Kidney epithelial cell (primary cell): ENCODE results near the gene OAT. TPM values are rescaled to one million over a fixed set of nuclear protein-coding genes. Genes with fewer than 3 reads are reported as not detected.

Experiments
- DNase-seq: peaks from one replicate; pipeline ENCODE4 v3.0.0-alpha.2; 2010; ENCODE audit warnings: low read depth
- H3K27me3 ChIP-seq: 2 replicates; pipeline ENCODE4 v1.6.0; 2011; ENCODE audit warnings: low read length; ENCODE audit not compliant: control insufficient read depth, insufficient read depth
- H3K36me3 ChIP-seq: 2 replicates; pipeline ENCODE4 v1.5.1; 2011; ENCODE audit warnings: low read length; ENCODE audit not compliant: control insufficient read depth, insufficient read depth
- H3K4me3 ChIP-seq: 2 replicates; pipeline ENCODE4 v1.5.1; 2011; ENCODE audit warnings: low read depth, mild to moderate bottlenecking, control low read depth, low read length
- CTCF ChIP-seq: IDR thresholded peaks from 2 replicates; pipeline ENCODE4 v1.5.1; 2011; ENCODE audit warnings: mild to moderate bottlenecking, moderate library complexity, low read length, control low read depth, inconsistent platforms; ENCODE audit not compliant: insufficient read depth, poor library complexity, severe bottlenecking
- total RNA-seq: library from RNA; depleted of rRNA; stranded (reverse); fragments of >200 nt; gene quantifications from 2 replicates; pipeline ENCODE4 v1.2.3, GENCODE V29; 2015

OAT gene
- total RNA-seq, 1 donor from 2014 or later, result 64.8 TPM

- Histone ChIP-seq H3K4me3 (no peak overlapping the region), H3K27me3 (peaks cover 5% of the 10 kb centered on the region), H3K36me3 (no peaks in the 10 kb centered on the region)
- no peak for DNase-seq
- no peak for TF ChIP-seq CTCF
Measured at GRCh38 chr10:124386186-124387077, 32.3 kb downstream of the OAT start.

GRCh38 chr10:124385627-124386185 is 33.0 kb downstream of the OAT start:
- H3K36me3 ChIP-seq, result no peaks in the 10 kb centered on the region
- no peak for DNase-seq
- H3K4me3 ChIP-seq, result no peak overlapping the region
- H3K27me3 ChIP-seq, result peaks cover 11% of the 10 kb centered on the region
- no peak for TF ChIP-seq CTCF

GRCh38 chr10:124384591-124385190 is 34.0 kb downstream of the OAT start:
- Histone ChIP-seq H3K4me3 (no peak overlapping the region), H3K36me3 (no peaks in the 10 kb centered on the region), H3K27me3 (peaks cover 19% of the 10 kb centered on the region)
- TF ChIP-seq CTCF, result no peak
- DNase-seq, result no peak

GRCh38 chr10:124384172-124384571 is 34.6 kb downstream of the OAT start:
- Histone ChIP-seq H3K4me3 (no peak overlapping the region), H3K27me3 (peaks cover 19% of the 10 kb centered on the region), H3K36me3 (no peaks in the 10 kb centered on the region)
- no peak for DNase-seq
- TF ChIP-seq CTCF, result no peak

GRCh38 chr10:124383496-124383895 is 35.2 kb downstream of the OAT start:
- DNase-seq, result no peak
- no peak for TF ChIP-seq CTCF
- Histone ChIP-seq H3K27me3 (peaks cover 19% of the 10 kb centered on the region), H3K36me3 (no peaks in the 10 kb centered on the region), H3K4me3 (no peak overlapping the region)
